ENCODE measurements around the gene CDH16. TPM values are rescaled to one million over a fixed set of nuclear protein-coding genes. Genes with fewer than 3 reads are reported as not detected.

Gene CDH16
- total and polyA plus RNA-seq, 2 donors (not counting 1 experiment from before 2014, with no cell fraction given): not detected

- DNase-seq (ENCODE audit: low read depth in 2 of 2): no peak
- Histone ChIP-seq H3K27ac (ENCODE audit: insufficient read depth, low read length) (no peak overlapping the region), H4K20me1 (ENCODE audit: control insufficient read depth, extremely low read depth, insufficient read depth, low read length) (no peaks in the 10 kb centered on the region), H3K4me3 (replicated peaks in 1 of 4; ENCODE audit: control extremely low read depth in 1 of 4, insufficient read depth in 1 of 4, low read depth in 3 of 4, low read length in 4 of 4) (no peak overlapping the region), H3K9ac (ENCODE audit: insufficient read depth, low read length) (no peak overlapping the region), H3K4me1 (ENCODE audit: control insufficient read depth, extremely low read depth, insufficient read depth, low read length) (peaks cover 45% of the 10 kb centered on the region), H3K9me3 (ENCODE audit: control insufficient read depth, insufficient read depth, low read depth, low read length) (no peaks in the 10 kb centered on the region), H3K36me3 (ENCODE audit: control insufficient read depth, insufficient read depth, low read length) (no peaks in the 10 kb centered on the region), H2AFZ (ENCODE audit: low read length) (no peak overlapping the region), H3K27me3 (ENCODE audit: control insufficient read depth, insufficient read depth, low read length) (no peaks in the 10 kb centered on the region), H3K79me2 (ENCODE audit: control insufficient read depth, insufficient read depth, low read length) (no peaks in the 10 kb centered on the region), H3K4me2 (ENCODE audit: extremely low read depth, insufficient read depth, low read length) (no peak overlapping the region)
- TF ChIP-seq CTCF (conservative IDR thresholded peaks at IDR 0.05 in 1 of 2, IDR thresholded peaks at IDR 0.05 in 1 of 2; ENCODE audit: low read depth in 1 of 2, low read length in 2 of 2): no peak
- no peak for TF ChIP-seq EZH2 (IDR thresholded peaks at IDR 0.05; ENCODE audit: low read length, missing control alignments)
Observed at GRCh38 chr16:66903544-66904427, 14.9 kb downstream of the CDH16 start.

GRCh38 chr16:66902648-66903543 lies 15.8 kb downstream of the CDH16 start:
- Histone ChIP-seq H3K4me2 (ENCODE audit: extremely low read depth, insufficient read depth, low read length) (no peak overlapping the region), H3K27ac (ENCODE audit: insufficient read depth, low read length) (no peak overlapping the region), H3K27me3 (ENCODE audit: control insufficient read depth, insufficient read depth, low read length) (no peaks in the 10 kb centered on the region), H2AFZ (ENCODE audit: low read length) (no peak overlapping the region), H3K79me2 (ENCODE audit: control insufficient read depth, insufficient read depth, low read length) (no peaks in the 10 kb centered on the region), H3K4me3 (replicated peaks in 1 of 4; ENCODE audit: control extremely low read depth in 1 of 4, insufficient read depth in 1 of 4, low read depth in 3 of 4, low read length in 4 of 4) (no peak overlapping the region), H4K20me1 (ENCODE audit: control insufficient read depth, extremely low read depth, insufficient read depth, low read length) (no peaks in the 10 kb centered on the region), H3K4me1 (ENCODE audit: control insufficient read depth, extremely low read depth, insufficient read depth, low read length) (peaks cover 46% of the 10 kb centered on the region), H3K36me3 (ENCODE audit: control insufficient read depth, insufficient read depth, low read length) (no peaks in the 10 kb centered on the region), H3K9me3 (ENCODE audit: control insufficient read depth, insufficient read depth, low read depth, low read length) (no peaks in the 10 kb centered on the region), H3K9ac (ENCODE audit: insufficient read depth, low read length) (no peak overlapping the region)
- no peak for TF ChIP-seq CTCF (conservative IDR thresholded peaks at IDR 0.05 in 1 of 2, IDR thresholded peaks at IDR 0.05 in 1 of 2; ENCODE audit: low read depth in 1 of 2, low read length in 2 of 2)
- no peak for TF ChIP-seq EZH2 (IDR thresholded peaks at IDR 0.05; ENCODE audit: low read length, missing control alignments)
- DNase-seq (ENCODE audit: low read depth in 2 of 2): no peak

- Histone ChIP-seq H3K27ac (ENCODE audit: insufficient read depth, low read length) (no peak overlapping the region), H3K9ac (ENCODE audit: insufficient read depth, low read length) (no peak overlapping the region), H3K79me2 (ENCODE audit: control insufficient read depth, insufficient read depth, low read length) (no peaks in the 10 kb centered on the region), H3K4me1 (ENCODE audit: control insufficient read depth, extremely low read depth, insufficient read depth, low read length) (peaks cover 46% of the 10 kb centered on the region), H4K20me1 (ENCODE audit: control insufficient read depth, extremely low read depth, insufficient read depth, low read length) (no peaks in the 10 kb centered on the region), H3K9me3 (ENCODE audit: control insufficient read depth, insufficient read depth, low read depth, low read length) (no peaks in the 10 kb centered on the region), H3K27me3 (ENCODE audit: control insufficient read depth, insufficient read depth, low read length) (no peaks in the 10 kb centered on the region), H2AFZ (ENCODE audit: low read length) (no peak overlapping the region), H3K4me3 (replicated peaks in 1 of 4; ENCODE audit: control extremely low read depth in 1 of 4, insufficient read depth in 1 of 4, low read depth in 3 of 4, low read length in 4 of 4) (no peak overlapping the region), H3K4me2 (ENCODE audit: extremely low read depth, insufficient read depth, low read length) (no peak overlapping the region), H3K36me3 (ENCODE audit: control insufficient read depth, insufficient read depth, low read length) (no peaks in the 10 kb centered on the region)
- TF ChIP-seq EZH2 (IDR thresholded peaks at IDR 0.05; ENCODE audit: low read length, missing control alignments) (no peak), CTCF (conservative IDR thresholded peaks at IDR 0.05 in 1 of 2, IDR thresholded peaks at IDR 0.05 in 1 of 2; ENCODE audit: low read depth in 1 of 2, low read length in 2 of 2) (no peak)
- DNase-seq (ENCODE audit: low read depth in 2 of 2): no peak
Observed at GRCh38 chr16:66901626-66902025, 17.1 kb downstream of the CDH16 start.

All from fibroblast of lung (primary cell).